SHP77 treated with DMSO at 0.1 percent for 48 hours (cell line): ENCODE data around the gene HINFP.
"Not testable (repeated sequence)": the region's sequence is repeated elsewhere in the genome, so short reads cannot be mapped to it uniquely, and the experiment has no call there.

ENCODE experiments used
- DNase-seq: peaks from one replicate; lab custom pipeline; 2025; lab: John Stamatoyannopoulos, UW

The HINFP gene

DNA sequence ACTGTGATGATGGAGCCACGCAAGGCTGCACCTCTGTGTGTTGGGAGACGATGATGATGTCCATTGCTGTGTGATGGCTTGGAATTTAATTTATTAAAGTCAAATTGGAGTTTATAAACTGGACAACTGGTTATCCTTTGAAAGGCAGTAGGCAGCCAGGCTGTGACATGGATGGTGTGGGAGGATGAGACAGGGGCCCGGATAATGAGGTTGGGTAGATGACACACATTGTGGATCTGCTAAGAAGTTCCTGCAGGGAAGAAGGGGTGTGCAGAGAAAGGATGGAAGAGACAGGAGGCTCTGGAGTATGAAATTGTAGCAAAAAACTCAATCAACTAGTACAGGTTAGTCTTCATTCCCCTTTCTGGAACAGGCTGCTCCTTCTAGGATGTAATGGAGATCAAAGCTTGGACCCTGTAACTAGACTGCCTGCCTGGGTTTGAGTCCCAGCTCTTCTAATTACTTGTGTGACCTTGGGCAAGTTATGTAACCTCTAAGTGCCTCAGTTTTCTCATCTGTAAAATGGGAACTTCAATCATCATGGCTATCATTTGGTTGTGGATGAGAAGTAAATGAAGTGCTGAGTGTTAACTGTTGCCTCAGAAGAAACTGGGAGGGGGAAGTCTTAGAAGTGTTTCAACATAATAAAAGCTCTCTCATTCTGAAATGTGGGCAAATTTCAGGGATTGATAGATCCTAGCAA is 4.2 kb upstream of the HINFP start:
- no peak for DNase-seq

DNA sequence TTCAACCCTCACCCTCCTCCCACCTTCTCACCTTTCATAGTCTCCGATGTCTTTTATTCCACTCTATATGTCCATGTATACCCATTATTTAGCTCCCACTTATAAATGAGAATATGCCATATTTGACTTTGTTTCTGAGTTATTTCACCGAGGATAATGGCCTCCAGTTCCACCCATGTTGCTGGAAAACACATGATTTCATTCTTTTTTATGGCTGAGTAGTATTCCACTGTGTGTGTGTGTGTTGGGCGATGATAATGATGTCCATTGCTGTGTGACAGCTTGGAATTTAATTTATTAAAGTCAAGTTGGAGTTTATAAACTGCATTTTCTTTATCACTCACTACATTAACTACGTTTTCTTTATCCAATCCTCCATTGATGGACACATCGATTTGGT is 3.2 kb upstream of the HINFP start:
- no peak for DNase-seq

DNA sequence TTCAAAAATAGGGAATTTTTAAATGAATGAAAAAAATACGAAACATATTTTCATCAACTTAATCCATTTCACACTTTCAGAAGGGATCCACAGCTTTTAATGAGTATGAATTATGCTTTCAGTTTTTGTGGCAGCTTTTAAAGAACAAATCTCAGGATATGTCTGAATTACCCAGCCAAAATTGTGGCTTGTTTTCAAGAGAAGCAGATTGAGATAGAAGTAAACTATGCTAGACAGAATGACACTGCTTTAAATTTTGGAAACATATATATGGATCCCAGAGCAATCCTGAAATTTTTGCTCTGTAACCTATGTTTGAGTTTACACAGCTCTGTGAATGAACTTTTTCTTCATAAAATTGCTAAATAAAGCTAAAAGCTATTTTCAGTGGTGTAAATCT is 2.4 kb upstream of the HINFP start:
- no peak for DNase-seq

DNA sequence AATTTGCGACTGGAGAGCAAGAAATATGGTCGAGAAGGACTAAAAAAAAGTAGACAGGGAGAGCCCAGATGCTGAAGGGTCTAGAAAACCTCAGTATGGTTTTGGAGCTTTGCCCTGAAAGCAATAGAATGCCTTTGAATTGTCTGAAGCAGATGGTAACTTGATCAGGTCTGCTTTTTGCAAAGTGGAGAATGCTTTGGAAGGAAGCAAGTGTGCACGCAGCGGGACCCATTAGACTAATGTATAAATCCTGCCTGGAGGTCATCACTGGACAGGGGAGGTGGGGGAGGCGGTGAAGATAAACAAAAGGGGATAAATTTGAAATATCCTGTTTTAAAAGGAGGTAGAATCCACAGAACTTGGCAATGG is 757 bp upstream of the HINFP start:
- DNase-seq: no peak

DNA sequence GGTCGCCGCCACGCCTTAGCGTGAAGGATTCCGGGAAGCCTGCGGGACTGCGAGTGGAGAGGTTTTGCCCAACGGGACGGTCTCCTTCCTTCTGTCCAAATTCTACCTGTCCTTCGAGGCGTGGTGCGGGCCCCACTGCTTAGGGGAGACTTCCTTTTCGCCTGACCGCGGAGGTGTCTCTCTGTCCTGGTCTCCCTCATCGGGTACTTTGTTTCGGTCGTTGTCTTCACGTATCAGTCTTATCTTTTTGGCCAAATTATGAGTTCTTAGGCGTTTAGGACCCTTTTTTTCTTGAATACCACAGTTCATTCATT is 388 bp downstream of the HINFP start:
- DNase-seq: no peak

DNA sequence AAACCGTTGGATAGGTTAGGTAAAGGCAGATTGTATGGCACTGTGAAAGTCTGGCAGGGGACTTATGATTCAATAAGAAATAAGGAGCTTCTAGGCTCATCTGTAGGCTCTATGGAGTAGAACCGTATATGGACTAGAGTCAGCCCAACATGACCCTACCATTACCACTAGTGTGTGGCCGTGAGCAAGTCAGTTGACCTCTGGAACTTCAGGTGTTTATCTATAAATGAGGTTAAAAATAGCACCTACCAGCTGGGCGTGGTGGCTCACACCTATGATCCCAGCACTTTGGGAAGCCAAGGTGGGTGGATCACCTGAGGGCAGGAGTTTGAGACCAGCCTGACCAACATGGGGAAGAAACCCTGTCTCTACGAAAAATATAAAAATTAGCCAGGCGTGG is 4.4 kb downstream of the HINFP start:
- no peak for DNase-seq

DNA sequence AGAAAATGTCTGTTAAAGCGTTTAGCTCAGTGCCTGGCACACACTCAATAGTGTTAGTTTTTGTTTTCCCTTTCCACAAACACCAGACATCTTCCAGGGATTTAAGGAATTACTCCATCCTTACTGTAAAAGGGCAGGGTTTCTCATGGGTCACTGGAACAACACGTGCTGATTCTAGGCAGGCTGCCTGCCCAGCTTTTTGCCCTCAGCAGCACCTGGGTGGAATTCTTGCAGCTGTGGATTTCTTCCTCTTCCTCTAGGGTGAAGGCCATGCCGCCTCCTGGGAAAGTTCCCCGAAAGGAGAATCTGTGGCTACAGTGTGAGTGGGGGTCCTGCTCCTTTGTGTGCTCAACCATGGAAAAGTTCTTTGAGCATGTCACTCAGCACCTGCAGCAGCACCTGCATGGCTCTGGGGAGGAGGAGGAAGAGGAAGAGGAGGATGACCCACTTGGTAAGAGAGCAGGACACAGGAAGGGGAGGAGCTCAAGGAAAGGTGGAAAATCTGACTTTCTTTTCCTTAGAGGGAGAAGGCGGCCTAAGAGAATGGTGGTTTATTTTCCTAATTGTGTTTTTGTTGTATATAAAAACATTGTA is 5.4 kb downstream of the HINFP start:
- no peak for DNase-seq

DNA sequence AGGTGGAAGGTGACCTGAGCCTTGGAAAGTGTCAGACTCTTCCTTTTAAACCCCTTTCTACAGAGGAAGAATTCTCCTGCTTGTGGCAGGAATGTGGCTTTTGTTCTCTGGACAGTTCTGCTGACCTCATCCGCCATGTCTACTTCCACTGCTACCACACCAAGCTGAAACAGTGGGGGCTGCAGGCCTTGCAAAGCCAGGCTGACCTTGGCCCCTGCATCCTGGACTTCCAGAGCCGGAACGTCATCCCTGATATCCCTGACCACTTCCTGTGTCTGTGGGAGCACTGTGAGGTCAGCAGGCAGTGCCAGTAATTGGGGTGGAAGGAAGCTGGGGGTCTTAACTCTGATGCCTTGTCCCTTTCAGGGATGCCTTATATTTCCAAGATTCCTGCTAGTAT is 9.3 kb downstream of the HINFP start:
- no peak for DNase-seq

DNA sequence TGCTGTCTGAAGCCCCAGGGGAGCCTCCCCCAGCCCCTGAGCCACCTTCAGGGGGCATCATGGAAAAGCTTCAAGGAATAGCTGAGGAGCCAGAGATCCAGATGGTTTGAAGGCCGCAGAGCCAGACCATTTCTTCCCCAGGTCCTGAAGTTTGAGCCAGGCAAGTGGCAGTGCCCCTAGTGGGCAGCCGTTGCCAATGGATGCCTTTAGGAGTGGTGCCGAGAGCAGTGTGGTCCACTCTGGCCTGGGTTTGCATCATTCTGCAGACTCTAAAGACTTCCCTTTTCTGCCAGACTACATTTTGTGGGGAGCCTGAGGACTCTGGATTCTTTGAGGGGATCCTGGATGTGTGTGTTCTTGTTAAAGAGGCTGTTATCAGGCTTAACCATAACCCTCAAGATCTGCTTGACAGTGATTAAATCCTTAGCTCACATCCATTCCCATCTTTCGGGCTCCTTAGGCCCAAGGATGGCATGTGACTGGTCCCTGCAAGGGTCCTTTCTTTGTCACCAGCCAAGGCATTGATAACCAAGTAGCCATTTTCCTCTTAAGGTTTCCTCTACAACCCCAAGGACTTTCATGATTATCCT is 13.1 kb downstream of the HINFP start:
- no peak for DNase-seq

DNA sequence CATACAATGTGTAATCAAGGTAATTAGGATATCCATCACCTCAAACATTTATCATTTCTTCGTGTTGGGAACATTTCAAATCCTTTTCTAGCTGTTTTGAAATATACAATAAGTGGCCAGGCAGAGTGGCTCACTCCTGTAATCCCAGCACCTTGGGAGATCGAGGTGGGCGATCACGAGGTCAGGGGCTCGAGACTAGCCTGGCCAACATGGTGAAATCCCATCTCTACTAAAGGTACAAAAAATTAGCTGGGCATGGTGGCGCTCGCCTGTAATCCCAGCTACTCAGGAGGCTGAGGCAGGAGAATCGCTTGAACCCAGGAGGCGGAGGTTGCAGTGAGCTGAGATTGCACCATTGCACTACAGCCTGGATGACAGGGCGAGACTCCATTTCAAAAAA is 17.9 kb downstream of the HINFP start:
- DNase-seq: not testable (repeated sequence)

DNA sequence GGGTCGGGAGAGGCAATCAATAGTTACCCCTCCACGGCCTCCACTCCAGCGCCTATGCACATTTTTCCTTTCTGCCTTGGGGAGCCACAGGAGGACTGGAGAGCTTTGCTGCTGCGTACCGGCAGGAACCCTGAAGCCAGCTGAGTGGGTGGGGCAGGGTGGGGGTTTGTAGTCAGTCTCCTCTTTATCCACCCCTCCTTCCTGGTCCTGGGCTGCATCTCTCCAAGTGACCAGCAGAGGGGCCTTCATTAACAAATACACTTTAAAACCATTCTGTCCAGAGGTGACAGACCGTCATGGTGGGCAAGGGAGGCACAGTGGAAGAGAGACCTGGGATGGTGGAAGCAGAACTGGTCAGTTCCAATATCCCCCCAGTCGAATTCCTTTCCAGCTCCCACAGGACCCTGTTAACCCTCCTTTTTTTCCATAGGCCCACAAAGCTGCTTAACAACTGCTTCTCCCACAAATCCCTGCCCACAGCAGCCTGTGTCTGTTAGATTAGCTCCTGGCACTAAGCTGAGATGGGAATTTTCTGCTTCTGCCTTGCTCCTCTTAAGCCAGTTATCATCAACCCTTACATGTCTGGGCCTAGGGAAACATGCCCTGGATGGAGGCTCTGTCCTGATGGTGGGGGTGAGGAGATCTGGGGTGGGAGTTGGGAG is 23.6 kb downstream of the HINFP start:
- DNase-seq: peak; percentile 56

DNA sequence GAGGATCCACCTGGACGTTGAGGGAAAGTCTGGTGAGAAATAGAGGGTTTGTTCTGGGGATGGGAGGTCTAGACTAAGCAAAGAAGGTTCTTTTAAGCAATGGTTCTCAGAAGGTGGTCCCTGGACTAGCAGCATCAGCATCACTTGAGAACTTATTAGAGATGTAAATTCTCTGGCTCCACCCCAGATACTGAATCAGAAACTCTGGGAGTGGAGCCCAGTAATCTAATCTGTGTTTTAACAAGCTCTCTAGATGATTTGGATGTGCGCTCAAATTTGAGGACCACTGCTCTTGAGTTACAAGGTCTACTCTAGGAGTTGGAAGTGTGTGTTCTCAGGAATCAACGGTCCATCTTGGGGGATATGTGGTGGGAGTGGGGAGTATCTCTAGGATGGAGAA is 24.2 kb downstream of the HINFP start:
- DNase-seq: no peak

DNA sequence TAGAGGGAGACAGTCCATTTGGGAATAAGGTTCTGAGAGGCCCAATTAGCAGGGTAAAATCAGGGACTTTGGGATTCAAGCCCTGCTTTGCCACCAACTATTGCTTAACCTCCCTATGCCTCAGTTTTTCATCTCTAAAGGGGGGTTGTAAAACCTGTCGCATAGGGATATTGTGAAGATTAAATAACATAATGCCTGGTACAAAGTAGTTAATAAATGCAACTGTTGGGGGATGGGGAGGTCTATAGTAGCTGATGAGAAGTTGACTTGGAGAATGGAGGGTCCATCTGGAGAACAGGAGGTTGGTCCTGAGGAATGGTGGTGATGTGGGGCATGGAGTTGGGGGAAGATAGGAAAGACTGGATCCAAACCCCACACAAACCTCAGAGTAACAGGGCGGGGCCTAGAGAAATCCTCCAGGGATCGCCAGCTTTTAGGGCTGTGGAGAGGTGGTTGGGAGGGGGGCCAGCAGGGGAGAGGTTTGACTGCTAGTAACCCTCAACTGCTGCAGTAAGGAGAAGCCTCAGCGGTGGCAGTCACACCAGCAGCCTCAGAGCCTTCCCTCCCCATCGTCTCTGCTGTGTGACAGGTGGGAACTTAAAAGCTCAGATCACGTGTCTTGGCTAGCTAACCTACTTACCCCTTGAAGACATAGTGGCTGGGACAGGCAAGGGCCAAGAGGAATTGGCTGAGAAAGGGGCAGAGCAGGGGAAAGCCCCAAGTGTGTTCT is 26.4 kb downstream of the HINFP start:
- DNase-seq: no peak

DNA sequence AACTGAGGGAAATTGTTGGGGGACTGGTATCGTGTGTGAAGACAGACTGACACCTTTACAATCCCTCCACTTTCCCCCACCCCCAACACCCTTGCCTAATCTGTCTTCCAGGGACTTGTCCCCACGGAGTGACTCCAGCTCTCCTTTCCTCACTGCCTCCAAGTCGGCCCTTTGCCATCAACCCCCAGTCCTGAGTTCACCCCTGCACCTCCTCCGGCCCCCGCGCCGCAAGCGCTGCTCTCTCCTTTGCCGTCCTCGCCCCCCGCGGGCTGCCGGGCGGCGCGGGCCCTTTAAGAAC is 27.3 kb downstream of the HINFP start:
- DNase-seq: no peak

DNA sequence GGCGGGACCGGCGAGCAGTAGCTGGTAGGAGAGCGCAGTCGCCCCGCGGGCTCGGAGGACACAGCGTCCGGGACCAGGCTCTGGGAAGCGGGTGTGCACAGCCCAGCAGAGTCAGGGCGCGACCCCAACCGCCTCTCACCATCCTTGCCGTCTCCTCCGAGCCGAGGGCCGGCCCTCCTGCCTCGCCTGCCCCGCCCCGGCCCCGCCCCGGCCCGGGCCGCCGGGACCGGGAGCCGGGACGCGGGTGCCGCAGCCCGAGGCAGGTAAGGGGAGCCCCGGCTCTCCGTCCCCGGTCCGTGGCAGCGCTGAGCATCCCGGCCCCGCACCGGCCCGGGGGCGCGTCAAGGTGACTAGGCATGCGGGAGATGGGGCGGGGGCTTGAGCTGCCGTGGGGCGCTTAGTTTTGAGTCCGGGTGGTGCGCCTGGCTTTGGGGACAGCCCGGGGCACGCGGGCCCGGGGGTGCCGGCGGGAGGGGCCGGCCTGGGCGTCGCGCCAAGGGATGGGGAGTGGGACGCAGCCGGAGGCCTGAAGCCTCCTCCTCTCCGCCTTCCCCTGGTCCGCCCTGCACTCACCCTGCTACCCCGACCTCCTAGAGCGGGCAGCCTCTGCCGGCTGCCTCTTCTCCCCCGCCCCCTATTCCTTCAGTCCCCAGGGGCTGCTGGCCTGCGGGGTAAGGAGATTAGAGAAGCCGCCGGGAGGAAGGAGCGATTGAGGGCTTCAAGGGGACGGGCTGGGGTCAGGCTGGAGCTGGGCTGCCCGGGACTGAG is 27.8 kb downstream of the HINFP start, which contains the start of gene ABCG4:
Gene ABCG4, plus strand, starts transcription at position 35 of the 768 bp plus-strand sequence. CDS start 914 bp downstream, outside the sequence.
- DNase-seq: no peak

DNA sequence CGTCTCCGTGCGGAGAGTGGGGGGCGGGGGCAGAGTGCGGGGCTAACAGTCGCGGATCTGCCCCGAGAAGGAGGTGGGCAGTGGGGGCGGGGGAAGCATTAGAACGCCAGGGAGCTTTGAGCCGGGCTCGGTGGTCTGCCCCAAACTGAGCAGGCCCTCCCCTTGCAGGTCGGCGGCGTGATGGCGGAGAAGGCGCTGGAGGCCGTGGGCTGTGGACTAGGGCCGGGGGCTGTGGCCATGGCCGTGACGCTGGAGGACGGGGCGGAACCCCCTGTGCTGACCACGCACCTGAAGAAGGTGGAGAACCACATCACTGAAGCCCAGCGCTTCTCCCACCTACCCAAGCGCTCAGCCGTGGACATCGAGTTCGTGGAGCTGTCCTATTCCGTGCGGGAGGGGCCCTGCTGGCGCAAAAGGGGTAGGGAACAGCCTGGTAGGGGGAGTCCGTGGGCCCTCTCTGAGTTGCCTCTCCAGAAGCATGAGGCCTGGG is 28.5 kb downstream of the HINFP start:
- DNase-seq: no peak

DNA sequence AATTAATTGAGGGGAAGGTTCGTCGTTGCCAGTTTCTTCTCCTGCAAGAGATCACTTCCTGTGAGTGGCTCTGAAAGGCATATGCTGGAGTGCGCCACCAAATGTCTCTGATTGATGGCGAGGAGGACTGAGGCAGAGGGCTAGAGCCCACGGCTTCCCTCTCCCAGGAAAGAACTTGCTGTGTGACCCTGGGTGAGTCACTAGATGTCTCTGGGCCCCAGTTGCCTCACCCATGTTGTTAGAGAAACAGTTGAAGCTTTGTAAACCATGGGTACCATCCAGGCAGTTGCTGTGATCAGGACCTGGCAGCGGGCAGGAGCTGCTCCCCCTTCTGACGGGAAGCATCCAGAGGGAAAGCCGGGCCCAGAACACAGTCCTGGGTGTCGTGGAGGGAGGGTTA is 30.7 kb downstream of the HINFP start:
- DNase-seq: no peak

DNA sequence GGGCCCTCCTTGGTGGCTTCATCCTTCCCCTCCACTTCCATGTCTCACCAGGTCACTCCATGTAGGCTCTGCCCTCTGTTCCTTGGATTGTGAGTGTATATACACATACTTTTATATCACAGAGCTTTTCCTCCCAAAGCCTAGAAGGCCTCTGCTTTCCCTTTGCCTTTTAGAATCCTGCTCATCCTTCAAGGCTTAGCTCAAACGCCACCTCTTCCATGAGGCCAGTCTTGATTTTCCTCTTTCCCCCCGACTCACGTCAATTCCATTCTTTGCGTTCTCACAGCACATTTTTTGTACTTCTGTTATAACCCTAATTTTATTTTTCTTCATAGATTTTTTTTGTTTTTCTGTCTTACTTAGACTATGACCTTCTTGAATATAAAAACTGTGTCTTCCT is 31.2 kb downstream of the HINFP start:
- DNase-seq: no peak

DNA sequence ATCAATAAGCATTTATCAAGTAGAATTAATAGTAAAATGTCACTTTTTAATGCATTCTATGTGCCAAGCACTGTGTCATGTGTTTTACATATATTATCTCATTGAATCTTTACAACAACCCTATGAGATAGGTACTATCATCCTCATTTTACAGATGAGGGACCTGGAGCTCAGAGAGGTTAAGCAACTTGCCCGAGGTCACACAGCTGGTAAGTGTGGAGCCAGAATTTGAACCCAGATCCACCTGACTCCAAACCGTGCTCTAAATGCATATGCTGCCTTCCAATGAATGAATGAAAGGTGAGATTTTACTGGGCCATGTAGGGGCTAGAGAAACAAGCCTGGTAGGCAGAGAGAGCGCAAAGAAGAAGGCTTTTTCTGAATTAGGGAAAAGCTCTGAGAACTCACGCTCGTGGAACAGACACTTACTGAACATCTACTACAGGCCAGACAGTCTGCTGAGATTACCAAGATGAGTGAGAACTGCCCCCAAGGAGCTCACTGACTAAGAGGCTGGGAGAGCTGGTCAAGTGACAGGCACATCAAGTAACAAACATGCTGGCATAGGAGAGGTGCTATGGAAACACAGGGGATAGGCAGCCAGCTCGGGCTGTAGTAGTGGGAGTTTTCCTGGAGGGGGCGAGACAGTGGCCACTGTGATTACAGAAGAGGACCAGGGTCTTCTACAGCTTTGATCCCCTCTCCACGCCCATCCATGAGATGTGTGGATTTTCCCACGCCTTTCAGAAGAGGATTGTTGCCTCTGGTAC is 31.9 kb downstream of the HINFP start:
- no peak for DNase-seq

DNA sequence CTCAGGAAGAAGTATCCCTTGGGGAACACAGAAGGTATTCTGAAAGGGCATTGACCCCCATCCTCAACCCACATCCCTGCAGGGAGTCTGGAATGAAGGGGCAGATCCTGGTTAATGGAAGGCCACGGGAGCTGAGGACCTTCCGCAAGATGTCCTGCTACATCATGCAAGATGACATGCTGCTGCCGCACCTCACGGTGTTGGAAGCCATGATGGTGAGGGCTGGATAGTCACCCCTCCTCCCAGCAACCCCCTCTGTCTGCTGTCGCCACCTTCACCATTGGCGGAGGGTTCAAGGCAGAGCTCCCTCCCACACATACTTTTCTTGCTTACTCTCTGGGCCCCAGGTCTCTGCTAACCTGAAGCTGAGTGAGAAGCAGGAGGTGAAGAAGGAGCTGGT is 32.8 kb downstream of the HINFP start:
- no peak for DNase-seq
